ENCODE results near the gene S100A9.
"Not testable (repeated sequence)": the region's sequence is repeated elsewhere in the genome, so short reads cannot be mapped to it uniquely, and the experiment has no call there.

The S100A9 gene

GRCh38 chr1:153357853-153358690, at the start of gene S100A9:
Gene S100A9 (plus strand): TSS chr1:153357854. CDS start chr1:153358284, 430 bp downstream.
- no peak for DNase-seq (ENCODE audit: low read depth)
- TF ChIP-seq CTCF (IDR thresholded peaks at IDR 0.05; ENCODE audit: control insufficient read depth, extremely low read depth, insufficient read depth), result no peak

GRCh38 chr1:153308540-153308939, 49.1 kb upstream of the S100A9 start:
- DNase-seq (ENCODE audit: low read depth), result no peak
- TF ChIP-seq CTCF (IDR thresholded peaks at IDR 0.05; ENCODE audit: control insufficient read depth, extremely low read depth, insufficient read depth), result no peak
- H3K4me3 ChIP-seq (ENCODE audit: low read depth, low read length), result no peak overlapping the region

More at GRCh38 chr1:153357853-153358690, at the start of gene S100A9:
- no peak within 1 kb of the TSS for H3K4me3 ChIP-seq (ENCODE audit: low read depth, low read length)

- no peak for DNase-seq (ENCODE audit: low read depth)
- TF ChIP-seq CTCF (IDR thresholded peaks at IDR 0.05; ENCODE audit: control insufficient read depth, extremely low read depth, insufficient read depth), result no peak
- no peak overlapping the region for H3K4me3 ChIP-seq (ENCODE audit: low read depth, low read length)
These were observed 48.2 kb upstream of the S100A9 start for GRCh38 chr1:153309441-153309840.

GRCh38 chr1:153310526-153310925, 47.1 kb upstream of the S100A9 start:
- no peak for DNase-seq (ENCODE audit: low read depth)
- TF ChIP-seq CTCF (IDR thresholded peaks at IDR 0.05; ENCODE audit: control insufficient read depth, extremely low read depth, insufficient read depth), result no peak
- no peak overlapping the region for H3K4me3 ChIP-seq (ENCODE audit: low read depth, low read length)

- no peak within 1 kb of the TSS for H3K4me3 ChIP-seq (ENCODE audit: low read depth, low read length)
- DNase-seq (ENCODE audit: low read depth), result no peak
- TF ChIP-seq CTCF (IDR thresholded peaks at IDR 0.05; ENCODE audit: control insufficient read depth, extremely low read depth, insufficient read depth), result no peak
These were observed 45.0 kb upstream of the S100A9 start, which contains the start of gene PGLYRP3 for GRCh38 chr1:153312570-153313186. Gene PGLYRP3 (minus strand): TSS chr1:153312952. CDS start chr1:153310665, 2,287 bp downstream.

GRCh38 chr1:153313288-153313687, 44.4 kb upstream of the S100A9 start:
- no peak overlapping the region for H3K4me3 ChIP-seq (ENCODE audit: low read depth, low read length)
- DNase-seq (ENCODE audit: low read depth), result no peak
- no peak for TF ChIP-seq CTCF (IDR thresholded peaks at IDR 0.05; ENCODE audit: control insufficient read depth, extremely low read depth, insufficient read depth)

- not testable (repeated sequence) for H3K4me3 ChIP-seq (ENCODE audit: low read depth, low read length); DNase-seq (ENCODE audit: low read depth)
These were observed 43.3 kb upstream of the S100A9 start for GRCh38 chr1:153314388-153314787.

GRCh38 chr1:153316013-153316412, 41.6 kb upstream of the S100A9 start:
- H3K4me3 ChIP-seq (ENCODE audit: low read depth, low read length); DNase-seq (ENCODE audit: low read depth): not testable (repeated sequence)

- not testable (repeated sequence) for DNase-seq (ENCODE audit: low read depth); H3K4me3 ChIP-seq (ENCODE audit: low read depth, low read length)
These were observed 39.5 kb upstream of the S100A9 start for GRCh38 chr1:153318145-153318544.

All from LNCaP clone FGC (cell line).